ENCODE data around the gene ARVCF. TPM values are rescaled to one million over a fixed set of nuclear protein-coding genes. Genes with fewer than 3 reads are reported as not detected.

Gene ARVCF
- total and polyA plus RNA-seq, 2 donors (not counting 1 experiment from before 2014, with no cell fraction given): 2.2 to 6.7 TPM

GRCh38 chr22:20015187-20015625 is 1.4 kb downstream of the ARVCF start:
- CTCF ChIA-PET: interaction anchor here (0.9 to 4.8 kb wide), 3 partner anchors 18 to 43 kb away, joined by 3 to 65 read pairs (median 11); no protein-coding TSS in a partner anchor
- WGBS (ENCODE audit: insufficient coverage): 94% methylated on average over 6 of the region's 10 CpGs
- TF ChIP-seq EZH2 (IDR thresholded peaks at IDR 0.05; ENCODE audit: borderline replicate concordance, insufficient read depth, low read depth, low read length, poor library complexity, severe bottlenecking): no peak
- TF ChIP-seq CTCF (IDR thresholded peaks at IDR 0.05): no peak
- Histone ChIP-seq H3K9ac (ENCODE audit: low read length) (no peak overlapping the region), H3K27ac (ENCODE audit: low read length in 2 of 2) (no peak overlapping the region), H3K4me2 (replicated peaks; ENCODE audit: low read depth, low read length, poor library complexity, severe bottlenecking) (no peak overlapping the region), H3K4me1 (ENCODE audit: control insufficient read depth in 2 of 2, insufficient read depth in 2 of 2, low read length in 2 of 2) (peaks cover 8 to 11% of the 10 kb centered on the region in 2 donors), H3K27me3 (replicated peaks in 1 of 4; ENCODE audit: control extremely low read depth in 1 of 4, control insufficient read depth in 3 of 4, insufficient read depth in 4 of 4, low read length in 3 of 4) (peaks cover 0 to 25% (median 4%) of the 10 kb centered on the region in 4 experiments), H4K20me1 (ENCODE audit: control insufficient read depth, insufficient read depth, low read length, poor library complexity, severe bottlenecking) (no peaks in the 10 kb centered on the region), H3K79me2 (ENCODE audit: control insufficient read depth, insufficient read depth, low read length) (peaks cover 8% of the 10 kb centered on the region), H3K9me3 (ENCODE audit: control extremely low read depth in 1 of 3, control insufficient read depth in 2 of 3, insufficient read depth in 1 of 3, low read length in 2 of 3) (no peaks in the 10 kb centered on the region), H2AFZ (ENCODE audit: insufficient read depth, low read depth, low read length, poor library complexity, severe bottlenecking) (no peak overlapping the region), H3K36me3 (replicated peaks in 1 of 2; ENCODE audit: control extremely low read depth in 1 of 2, control insufficient read depth in 1 of 2, extremely low read depth in 1 of 2, insufficient read depth in 2 of 2, low read length in 1 of 2) (no peaks in the 10 kb centered on the region), H3K4me3 (ENCODE audit: control extremely low read depth in 1 of 5, extremely low read depth in 1 of 5, insufficient read depth in 1 of 5, low read depth in 2 of 5, low read length in 4 of 5) (no peak overlapping the region)
- H3K4me1 Mint-ChIP-seq: peaks cover 14% of the 10 kb centered on the region
- POLR2A ChIA-PET: interaction anchor here (0.6 kb wide), 1 partner anchor 19 kb away, joined by 3 read pairs; no protein-coding TSS in a partner anchor
- no peaks in the 10 kb centered on the region for H3K9me3 Mint-ChIP-seq (ENCODE audit: insufficient read depth)
- H3K4me3 Mint-ChIP-seq: peak overlapping the region; percentile 77
- H3K27me3 Mint-ChIP-seq: no peaks in the 10 kb centered on the region
- DNase-seq (no peak), ATAC-seq (ENCODE audit: low read depth) (no peak)
- intact Hi-C loops (cut with micrococcal nuclease): no loop called here
- H3K27ac Mint-ChIP-seq: peak overlapping the region; percentile 41

GRCh38 chr22:20014526-20015186 is 2.0 kb downstream of the ARVCF start:
- Mint-ChIP-seq H3K4me3 (peak overlapping the region; percentile 77), H3K9me3 (ENCODE audit: insufficient read depth) (no peaks in the 10 kb centered on the region), H3K27ac (no peak overlapping the region), H3K27me3 (no peaks in the 10 kb centered on the region), H3K4me1 (peaks cover 13% of the 10 kb centered on the region)
- Histone ChIP-seq H3K4me1 (ENCODE audit: control insufficient read depth in 2 of 2, insufficient read depth in 2 of 2, low read length in 2 of 2) (peaks cover 7 to 9% of the 10 kb centered on the region in 2 donors), H4K20me1 (ENCODE audit: control insufficient read depth, insufficient read depth, low read length, poor library complexity, severe bottlenecking) (no peaks in the 10 kb centered on the region), H3K27me3 (replicated peaks in 1 of 4; ENCODE audit: control extremely low read depth in 1 of 4, control insufficient read depth in 3 of 4, insufficient read depth in 4 of 4, low read length in 3 of 4) (peaks cover 0 to 25% (median 4%) of the 10 kb centered on the region in 4 experiments), H3K4me2 (replicated peaks; ENCODE audit: low read depth, low read length, poor library complexity, severe bottlenecking) (no peak overlapping the region), H3K36me3 (replicated peaks in 1 of 2; ENCODE audit: control extremely low read depth in 1 of 2, control insufficient read depth in 1 of 2, extremely low read depth in 1 of 2, insufficient read depth in 2 of 2, low read length in 1 of 2) (no peaks in the 10 kb centered on the region), H3K9me3 (ENCODE audit: control extremely low read depth in 1 of 3, control insufficient read depth in 2 of 3, insufficient read depth in 1 of 3, low read length in 2 of 3) (no peaks in the 10 kb centered on the region), H3K79me2 (ENCODE audit: control insufficient read depth, insufficient read depth, low read length) (peaks cover 8% of the 10 kb centered on the region), H2AFZ (ENCODE audit: insufficient read depth, low read depth, low read length, poor library complexity, severe bottlenecking) (no peak overlapping the region), H3K9ac (ENCODE audit: low read length) (no peak overlapping the region), H3K27ac (ENCODE audit: low read length in 2 of 2) (no peak overlapping the region), H3K4me3 (ENCODE audit: control extremely low read depth in 1 of 5, extremely low read depth in 1 of 5, insufficient read depth in 1 of 5, low read depth in 2 of 5, low read length in 4 of 5) (no peak overlapping the region)
- no peak for TF ChIP-seq EZH2 (IDR thresholded peaks at IDR 0.05; ENCODE audit: borderline replicate concordance, insufficient read depth, low read depth, low read length, poor library complexity, severe bottlenecking)
- TF ChIP-seq CTCF (IDR thresholded peaks at IDR 0.05): no peak
- DNase-seq (no peak), ATAC-seq (ENCODE audit: low read depth) (no peak)
- 92% methylated on average over 5 of the region's 5 CpGs for WGBS (ENCODE audit: insufficient coverage)
- CTCF ChIA-PET: interaction anchor here (1.7 to 4.8 kb wide), 4 partner anchors 18 to 43 kb away, joined by 5 to 65 read pairs (median 11); no protein-coding TSS in a partner anchor
- POLR2A ChIA-PET: interaction anchor here (0.6 kb wide), 1 partner anchor 19 kb away, joined by 3 read pairs; no protein-coding TSS in a partner anchor
- intact Hi-C loops (cut with micrococcal nuclease): no loop called here

Data from B cell (primary cell).